Glomerular visceral epithelial cell (primary cell): ENCODE data around the gene CERKL.
A peak's percentile ranks its signal among the peaks of the same experiment; 100 is the strongest.

Experiments
- DNase-seq: peaks from one replicate; pipeline ENCODE4 v3.0.0-alpha.2; 2016; ENCODE audit errors: extremely low spot score

Gene CERKL

GRCh38 chr2:181626671-181627070 is 30.2 kb downstream of the CERKL start:
- DNase-seq = no peak

- DNase-seq = no peak
Measured at GRCh38 chr2:181623159-181623558, 33.7 kb downstream of the CERKL start.

GRCh38 chr2:181621779-181622490 is 35.0 kb downstream of the CERKL start:
- no peak for DNase-seq

- DNase-seq = no peak
Measured at GRCh38 chr2:181619516-181619915, 37.4 kb downstream of the CERKL start.

GRCh38 chr2:181616715-181617114 is 40.2 kb downstream of the CERKL start:
- no peak for DNase-seq

- no peak for DNase-seq
Measured at GRCh38 chr2:181614874-181615638, 41.8 kb downstream of the CERKL start.

GRCh38 chr2:181613241-181613640 is 43.7 kb downstream of the CERKL start:
- DNase-seq = no peak

- no peak for DNase-seq
Measured at GRCh38 chr2:181607629-181608590, 49.0 kb downstream of the CERKL start.

- no peak for DNase-seq
Measured at GRCh38 chr2:181605889-181606837, 50.7 kb downstream of the CERKL start.

GRCh38 chr2:181602017-181602416 is 54.9 kb downstream of the CERKL start:
- no peak for DNase-seq

GRCh38 chr2:181596556-181596955 is 60.3 kb downstream of the CERKL start:
- no peak for DNase-seq

- no peak for DNase-seq
Measured at GRCh38 chr2:181594322-181594721, 62.6 kb downstream of the CERKL start.

GRCh38 chr2:181589779-181590178 is 67.1 kb downstream of the CERKL start:
- peak; percentile 11 for DNase-seq

- no peak for DNase-seq
Measured at GRCh38 chr2:181588546-181588945, 68.4 kb downstream of the CERKL start.

GRCh38 chr2:181586569-181587081 is 70.3 kb downstream of the CERKL start:
- peak; percentile 95 for DNase-seq

GRCh38 chr2:181585732-181586131 is 71.2 kb downstream of the CERKL start:
- no peak for DNase-seq

- no peak for DNase-seq
Measured at GRCh38 chr2:181581534-181581933, 75.4 kb downstream of the CERKL start.

- no peak for DNase-seq
Measured at GRCh38 chr2:181578829-181579228, 78.1 kb downstream of the CERKL start.

GRCh38 chr2:181576431-181576830 is 80.5 kb downstream of the CERKL start:
- no peak for DNase-seq

GRCh38 chr2:181575650-181576025 is 81.3 kb downstream of the CERKL start:
- DNase-seq = no peak
